ENCODE measurements around the gene PLA2G4E.

The PLA2G4E gene

DNA sequence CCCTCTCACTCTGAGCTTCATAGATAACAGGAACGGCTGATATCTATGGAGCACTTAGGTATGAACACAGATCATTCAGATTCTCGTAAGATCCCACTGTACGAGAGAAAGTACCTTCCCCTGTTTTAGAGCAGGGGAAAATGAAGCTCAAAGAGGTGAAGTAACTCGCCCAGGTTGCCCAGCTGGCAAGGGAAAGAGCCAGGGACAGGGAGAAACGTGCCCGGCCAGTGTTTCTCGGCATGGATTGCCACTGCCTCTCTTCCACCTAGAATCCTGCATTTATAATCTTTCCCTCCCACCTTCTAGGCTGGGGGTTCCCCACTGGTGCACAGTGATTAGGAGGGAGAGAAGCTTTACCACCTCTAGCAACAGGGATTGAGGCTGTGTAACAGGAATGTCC, 87.5 kb downstream of the PLA2G4E start:
- no peak for DNase-seq

DNA sequence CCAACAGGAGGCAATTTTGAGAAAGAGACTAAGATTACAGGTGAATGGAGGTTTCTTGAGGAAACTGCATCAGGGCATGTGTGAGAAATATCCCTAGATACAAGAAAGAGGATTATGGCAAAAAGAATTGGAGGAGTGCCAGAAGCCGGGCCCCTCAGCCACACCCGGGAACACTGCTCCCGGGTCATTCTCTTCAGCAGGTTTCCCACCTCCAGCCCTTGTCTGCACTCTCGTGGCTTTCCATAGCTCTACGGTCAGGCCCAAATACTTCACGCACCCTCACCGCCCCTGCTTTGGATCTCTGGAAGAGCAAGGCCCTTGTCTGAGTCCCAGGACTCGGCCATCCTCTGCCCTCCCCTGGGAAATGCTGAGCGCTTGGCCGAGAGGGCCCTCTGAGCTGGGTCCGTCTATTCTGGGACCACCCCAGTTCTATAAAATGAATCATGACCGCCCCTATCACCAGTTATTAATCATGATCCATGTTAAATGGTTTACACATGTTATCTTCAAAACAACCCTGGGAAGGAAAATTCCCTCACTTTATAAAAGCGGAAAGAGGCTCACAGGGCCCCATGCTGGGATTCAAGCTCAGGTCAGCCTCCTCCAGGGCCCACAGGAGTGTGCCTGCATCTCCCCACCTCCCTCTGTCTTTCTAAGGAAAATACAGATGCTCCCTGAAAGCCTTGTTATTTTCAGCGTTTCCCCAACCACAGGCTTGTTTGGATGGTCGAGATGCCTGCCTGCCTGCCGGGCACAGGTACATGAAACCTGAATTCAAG, 88.1 kb downstream of the PLA2G4E start:
- no peak for DNase-seq

DNA sequence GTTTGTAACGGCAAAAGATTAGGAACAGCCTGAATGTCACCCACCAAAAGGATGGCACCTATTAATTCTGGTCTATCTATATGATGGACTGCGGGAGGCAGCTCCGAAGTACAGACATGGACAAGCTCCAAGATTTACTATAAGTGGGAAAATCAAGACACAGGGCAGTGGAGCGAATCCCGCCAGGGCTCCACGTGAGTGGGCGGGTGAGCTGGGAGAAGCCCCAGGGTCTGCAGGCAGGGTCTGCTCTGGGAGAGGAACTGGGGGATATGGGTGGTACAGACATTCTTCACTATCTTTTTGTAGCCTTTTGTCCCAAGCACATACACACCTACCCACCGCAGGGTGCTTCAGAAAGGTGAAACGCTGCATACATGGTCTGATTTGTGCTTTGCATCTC, 88.7 kb downstream of the PLA2G4E start:
- DNase-seq = no peak

Measured in right kidney (tissue), 1 donor.